HL-60 (cell line): ENCODE measurements around the gene FOXK2.
A peak's percentile ranks its signal among the peaks of the same experiment; 100 is the strongest.

Experiments
- DNase-seq, 2 experiments: peaks; one replicate each; pipeline ENCODE4 v3.0.0-alpha.2; 2010 to 2020; ENCODE audit warnings: low read depth in 1 of 2, low spot score in 1 of 2
- H3K27ac ChIP-seq: fragments of 250-450 bp; sonication (Bioruptor Pico); replicated peaks from 2 replicates; pipeline ENCODE4 v1.5.1; 2020; ENCODE audit warnings: mild to moderate bottlenecking, moderate library complexity
- H3K27me3 ChIP-seq: fragments of 250-450 bp; sonication (Bioruptor Pico); 2 replicates; pipeline ENCODE4 v1.5.1; 2021; ENCODE audit warnings: mild to moderate bottlenecking, moderate library complexity; ENCODE audit not compliant: insufficient read depth, poor library complexity, severe bottlenecking
- H3K4me3 ChIP-seq: replicated peaks from 2 replicates; pipeline ENCODE4 v1.5.1; 2011; ENCODE audit warnings: mild to moderate bottlenecking, control low read depth, low read length; ENCODE audit not compliant: insufficient read depth
- GABPA ChIP-seq: IDR thresholded peaks from 2 replicates; pipeline ENCODE4 v1.6.1; 2012; ENCODE audit warnings: low read depth
- POLR2AphosphoS5 ChIP-seq: IDR thresholded peaks from 2 replicates; pipeline ENCODE4 v1.6.1; 2012; ENCODE audit warnings: low read depth
- SPI1 ChIP-seq: IDR thresholded peaks from 2 replicates; pipeline ENCODE4 v1.6.1; 2012; ENCODE audit warnings: low read depth, mild to moderate bottlenecking, borderline replicate concordance
- TF ChIP-seq, protein P1 (sequence below): IDR thresholded peaks from 2 replicates; pipeline ENCODE4 v1.6.1; 2012; ENCODE audit warnings: low read depth; ENCODE audit not compliant: insufficient replicate concordance
- TF ChIP-seq, protein P2 (sequence below): IDR thresholded peaks from one replicate; pipeline ENCODE4 v1.5.1; 2011; ENCODE audit warnings: low read length, control low read depth, inconsistent platforms; ENCODE audit not compliant: insufficient read depth

The FOXK2 gene

DNA sequence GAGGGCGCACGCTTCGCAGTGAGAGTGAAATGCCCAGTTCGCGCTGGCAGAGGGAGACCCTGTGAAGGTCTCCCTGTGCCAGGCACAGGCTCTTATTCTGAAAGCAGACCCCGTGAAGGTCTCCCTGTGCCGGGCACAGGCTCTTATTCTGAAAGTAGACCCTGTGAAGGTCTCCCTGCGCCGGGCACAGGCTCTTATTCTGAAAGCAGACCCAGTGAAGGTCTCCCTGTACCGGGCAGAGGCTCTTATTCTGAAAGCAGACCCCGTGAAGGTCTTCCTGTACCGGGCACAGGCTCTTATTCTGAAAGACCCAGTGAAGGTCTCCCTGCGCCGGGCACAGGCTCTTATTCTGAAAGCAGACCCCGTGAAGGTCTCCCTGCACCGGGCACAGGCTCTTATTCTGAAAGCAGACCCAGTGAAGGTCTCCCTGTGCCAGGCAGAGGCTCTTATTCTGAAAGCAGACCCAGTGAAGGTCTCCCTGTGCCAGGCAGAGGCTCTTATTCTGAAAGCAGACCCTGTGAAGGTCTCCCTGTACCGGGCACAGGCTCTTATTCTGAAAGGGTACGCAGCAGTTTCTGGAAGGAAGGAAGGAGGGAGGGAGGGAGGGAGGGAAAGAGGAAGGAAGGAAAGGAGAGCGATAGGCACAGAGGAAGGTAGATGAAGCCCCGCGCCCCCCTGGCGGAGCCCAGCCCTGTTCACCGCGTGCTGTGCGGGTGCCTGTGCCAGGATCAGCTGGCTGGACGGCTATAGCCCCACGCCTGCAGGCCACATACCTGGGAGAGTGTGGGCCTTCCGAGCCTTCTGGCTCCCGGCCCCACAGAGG lies 73.4 kb downstream of the FOXK2 start:
- peak overlapping the region; percentile 89 for H3K27ac ChIP-seq
- H3K27me3 ChIP-seq = no peaks in the 10 kb centered on the region
- no peak for TF ChIP-seq GABPA
- TF ChIP-seq, protein P1, sequence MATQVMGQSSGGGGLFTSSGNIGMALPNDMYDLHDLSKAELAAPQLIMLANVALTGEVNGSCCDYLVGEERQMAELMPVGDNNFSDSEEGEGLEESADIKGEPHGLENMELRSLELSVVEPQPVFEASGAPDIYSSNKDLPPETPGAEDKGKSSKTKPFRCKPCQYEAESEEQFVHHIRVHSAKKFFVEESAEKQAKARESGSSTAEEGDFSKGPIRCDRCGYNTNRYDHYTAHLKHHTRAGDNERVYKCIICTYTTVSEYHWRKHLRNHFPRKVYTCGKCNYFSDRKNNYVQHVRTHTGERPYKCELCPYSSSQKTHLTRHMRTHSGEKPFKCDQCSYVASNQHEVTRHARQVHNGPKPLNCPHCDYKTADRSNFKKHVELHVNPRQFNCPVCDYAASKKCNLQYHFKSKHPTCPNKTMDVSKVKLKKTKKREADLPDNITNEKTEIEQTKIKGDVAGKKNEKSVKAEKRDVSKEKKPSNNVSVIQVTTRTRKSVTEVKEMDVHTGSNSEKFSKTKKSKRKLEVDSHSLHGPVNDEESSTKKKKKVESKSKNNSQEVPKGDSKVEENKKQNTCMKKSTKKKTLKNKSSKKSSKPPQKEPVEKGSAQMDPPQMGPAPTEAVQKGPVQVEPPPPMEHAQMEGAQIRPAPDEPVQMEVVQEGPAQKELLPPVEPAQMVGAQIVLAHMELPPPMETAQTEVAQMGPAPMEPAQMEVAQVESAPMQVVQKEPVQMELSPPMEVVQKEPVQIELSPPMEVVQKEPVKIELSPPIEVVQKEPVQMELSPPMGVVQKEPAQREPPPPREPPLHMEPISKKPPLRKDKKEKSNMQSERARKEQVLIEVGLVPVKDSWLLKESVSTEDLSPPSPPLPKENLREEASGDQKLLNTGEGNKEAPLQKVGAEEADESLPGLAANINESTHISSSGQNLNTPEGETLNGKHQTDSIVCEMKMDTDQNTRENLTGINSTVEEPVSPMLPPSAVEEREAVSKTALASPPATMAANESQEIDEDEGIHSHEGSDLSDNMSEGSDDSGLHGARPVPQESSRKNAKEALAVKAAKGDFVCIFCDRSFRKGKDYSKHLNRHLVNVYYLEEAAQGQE = no peak
- TF ChIP-seq, protein P2, sequence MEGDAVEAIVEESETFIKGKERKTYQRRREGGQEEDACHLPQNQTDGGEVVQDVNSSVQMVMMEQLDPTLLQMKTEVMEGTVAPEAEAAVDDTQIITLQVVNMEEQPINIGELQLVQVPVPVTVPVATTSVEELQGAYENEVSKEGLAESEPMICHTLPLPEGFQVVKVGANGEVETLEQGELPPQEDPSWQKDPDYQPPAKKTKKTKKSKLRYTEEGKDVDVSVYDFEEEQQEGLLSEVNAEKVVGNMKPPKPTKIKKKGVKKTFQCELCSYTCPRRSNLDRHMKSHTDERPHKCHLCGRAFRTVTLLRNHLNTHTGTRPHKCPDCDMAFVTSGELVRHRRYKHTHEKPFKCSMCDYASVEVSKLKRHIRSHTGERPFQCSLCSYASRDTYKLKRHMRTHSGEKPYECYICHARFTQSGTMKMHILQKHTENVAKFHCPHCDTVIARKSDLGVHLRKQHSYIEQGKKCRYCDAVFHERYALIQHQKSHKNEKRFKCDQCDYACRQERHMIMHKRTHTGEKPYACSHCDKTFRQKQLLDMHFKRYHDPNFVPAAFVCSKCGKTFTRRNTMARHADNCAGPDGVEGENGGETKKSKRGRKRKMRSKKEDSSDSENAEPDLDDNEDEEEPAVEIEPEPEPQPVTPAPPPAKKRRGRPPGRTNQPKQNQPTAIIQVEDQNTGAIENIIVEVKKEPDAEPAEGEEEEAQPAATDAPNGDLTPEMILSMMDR = no peak
- TF ChIP-seq POLR2AphosphoS5 = no peak
- TF ChIP-seq SPI1 = no peak; the same call in 1 of the 2 replicates
- peak overlapping the region; percentile 38 for H3K4me3 ChIP-seq
- DNase-seq = peak; percentile 82 to 91

DNA sequence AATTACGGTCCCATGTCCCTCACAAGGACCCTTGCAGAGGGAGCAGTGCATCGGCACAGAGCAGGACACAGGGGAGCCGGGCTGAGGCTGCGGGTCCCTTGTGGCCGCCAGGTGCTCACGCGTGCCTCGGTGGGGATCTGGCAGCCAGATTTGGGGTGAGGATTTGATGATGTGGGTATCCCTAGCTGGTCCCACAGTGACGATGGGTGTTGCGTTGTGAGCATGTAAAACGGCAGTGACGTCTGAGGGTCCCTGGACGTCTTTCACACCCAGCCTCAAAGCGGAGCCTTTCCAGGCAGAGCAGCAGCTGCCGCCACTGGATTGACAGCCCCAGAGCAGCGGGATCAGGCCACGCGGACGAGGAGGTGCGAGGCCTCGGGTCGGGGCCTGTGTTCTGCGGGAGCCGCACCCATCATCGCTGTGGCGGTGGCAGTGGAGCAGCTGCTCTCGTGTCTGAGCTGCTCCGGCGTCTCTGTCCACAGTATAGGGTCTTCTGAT lies 74.1 kb downstream of the FOXK2 start:
- Histone ChIP-seq H3K4me3 (peak overlapping the region; percentile 38), H3K27me3 (no peaks in the 10 kb centered on the region), H3K27ac (peak overlapping the region; percentile 89)
- TF ChIP-seq, protein P1 = no peak
- TF ChIP-seq SPI1 (no peak), GABPA (no peak), POLR2AphosphoS5 (no peak)
- TF ChIP-seq, protein P2 = no peak
- no peak for DNase-seq

DNA sequence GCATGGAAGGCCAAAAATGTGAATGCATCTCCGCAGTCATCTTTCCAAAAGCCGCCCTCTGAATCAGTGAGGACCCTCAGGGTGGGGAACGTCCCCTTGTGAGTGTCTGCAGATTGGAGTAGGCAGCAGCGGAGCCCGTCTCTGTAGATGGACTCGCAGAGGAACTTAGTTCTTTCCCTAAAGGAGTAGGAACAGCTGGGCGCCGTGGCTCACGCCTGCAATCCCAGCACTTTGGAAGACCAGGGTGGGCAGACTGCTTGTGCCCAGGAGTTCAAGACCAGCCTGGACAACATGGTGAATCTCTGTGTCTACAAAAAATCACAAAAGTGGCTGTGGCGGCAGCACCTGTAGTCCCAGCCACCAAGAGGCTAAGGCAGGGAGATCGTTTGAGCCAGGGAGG lies 75.0 kb downstream of the FOXK2 start:
- Histone ChIP-seq H3K4me3 (no peak overlapping the region), H3K27ac (no peak overlapping the region), H3K27me3 (no peaks in the 10 kb centered on the region)
- no peak for DNase-seq
- TF ChIP-seq, protein P2 = no peak
- TF ChIP-seq POLR2AphosphoS5 = no peak
- TF ChIP-seq, protein P1 = no peak
- no peak for TF ChIP-seq GABPA
- no peak for TF ChIP-seq SPI1
